GM18868 (cell line): Measurements from ENCODE around the gene SPRED2.

Experiments
- ATAC-seq: cut with Tn5 transposase; IDR thresholded peaks from one replicate; pipeline ENCODE4 v1.9.1; 2021; ENCODE audit warnings: mild to moderate bottlenecking, moderate library complexity; ENCODE audit not compliant: unreplicated experiment

SPRED2 gene

GRCh38 chr2:65287364-65287763 lies 145.0 kb downstream of the SPRED2 start:
- ATAC-seq, result no peak

- no peak for ATAC-seq
Measured at GRCh38 chr2:65282477-65283053, 149.8 kb downstream of the SPRED2 start.

- no peak for ATAC-seq
Measured at GRCh38 chr2:65281627-65282351, 150.6 kb downstream of the SPRED2 start.

DNA sequence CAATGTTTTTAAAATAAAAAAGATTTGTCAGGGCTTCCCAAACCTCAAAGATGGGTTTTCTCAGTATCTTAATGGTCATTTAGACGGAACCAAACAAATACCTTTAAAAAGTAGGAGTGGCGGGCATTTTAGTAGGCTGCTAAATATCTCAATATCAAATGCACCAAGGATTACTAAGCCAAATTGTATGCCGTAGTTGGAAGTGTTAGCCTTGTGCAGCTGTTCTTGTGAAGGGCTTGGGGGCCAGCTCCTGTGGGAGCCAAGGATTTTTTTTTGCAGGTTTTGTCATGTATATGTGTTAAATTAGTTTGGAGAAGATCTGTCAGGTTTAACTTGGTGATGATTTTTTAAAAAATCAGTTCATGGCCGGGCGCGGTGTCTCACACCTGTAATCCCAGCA lies 152.6 kb downstream of the SPRED2 start:
- ATAC-seq, result no peak

DNA sequence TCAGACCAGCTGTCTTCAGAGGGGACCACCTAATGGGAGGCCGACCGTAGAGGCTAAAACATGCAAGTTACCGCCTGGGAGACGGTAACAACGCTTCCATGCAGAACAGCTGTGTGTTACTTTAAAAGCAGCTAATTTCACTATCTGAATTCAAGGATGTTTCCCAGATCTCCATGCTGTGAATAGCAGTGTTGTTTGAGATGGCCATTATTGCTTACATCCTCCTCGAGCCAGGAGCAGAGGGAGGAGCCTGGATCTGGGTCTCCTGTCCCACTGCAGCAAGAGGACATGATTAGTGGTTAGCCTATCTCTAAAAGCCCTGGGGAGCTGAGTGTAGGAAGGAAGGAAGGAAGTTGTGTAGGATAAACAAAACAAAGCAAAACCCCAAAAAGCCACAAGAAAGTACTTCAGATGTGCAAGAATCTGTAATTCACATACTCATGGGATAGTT lies 153.8 kb downstream of the SPRED2 start:
- no peak for ATAC-seq

- no peak for ATAC-seq
Measured at GRCh38 chr2:65277791-65278483, 154.5 kb downstream of the SPRED2 start.

DNA sequence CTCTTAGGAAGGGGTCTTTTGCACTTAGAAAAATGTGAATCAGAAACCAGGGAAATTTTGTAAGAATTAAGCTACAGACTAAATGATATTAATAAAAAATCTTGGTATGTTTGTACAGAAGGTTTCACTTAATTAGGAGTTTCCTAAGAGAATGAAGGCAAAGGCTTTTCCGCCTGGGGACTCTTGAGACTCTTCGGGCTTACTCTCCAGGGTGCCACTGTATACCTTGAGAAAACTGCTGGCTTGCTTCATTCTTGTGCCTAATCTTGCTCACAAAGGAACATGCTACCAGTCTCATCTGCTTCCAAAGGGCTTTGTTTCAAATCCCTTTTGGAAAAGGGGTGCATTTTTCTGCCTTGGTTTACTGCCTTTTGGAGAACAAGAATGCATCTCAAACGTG lies 155.3 kb downstream of the SPRED2 start:
- ATAC-seq, result no peak

- no peak for ATAC-seq
Measured at GRCh38 chr2:65276609-65277008, 155.8 kb downstream of the SPRED2 start.

- ATAC-seq, result no peak
Measured at GRCh38 chr2:65275141-65275915, 157.1 kb downstream of the SPRED2 start.

GRCh38 chr2:65273344-65273743 lies 159.1 kb downstream of the SPRED2 start:
- ATAC-seq, result no peak

GRCh38 chr2:65268957-65269356 lies 163.4 kb downstream of the SPRED2 start:
- no peak for ATAC-seq

- no peak for ATAC-seq
Measured at GRCh38 chr2:65267008-65267407, 165.4 kb downstream of the SPRED2 start.

GRCh38 chr2:65265671-65266045 lies 166.7 kb downstream of the SPRED2 start:
- no peak for ATAC-seq

DNA sequence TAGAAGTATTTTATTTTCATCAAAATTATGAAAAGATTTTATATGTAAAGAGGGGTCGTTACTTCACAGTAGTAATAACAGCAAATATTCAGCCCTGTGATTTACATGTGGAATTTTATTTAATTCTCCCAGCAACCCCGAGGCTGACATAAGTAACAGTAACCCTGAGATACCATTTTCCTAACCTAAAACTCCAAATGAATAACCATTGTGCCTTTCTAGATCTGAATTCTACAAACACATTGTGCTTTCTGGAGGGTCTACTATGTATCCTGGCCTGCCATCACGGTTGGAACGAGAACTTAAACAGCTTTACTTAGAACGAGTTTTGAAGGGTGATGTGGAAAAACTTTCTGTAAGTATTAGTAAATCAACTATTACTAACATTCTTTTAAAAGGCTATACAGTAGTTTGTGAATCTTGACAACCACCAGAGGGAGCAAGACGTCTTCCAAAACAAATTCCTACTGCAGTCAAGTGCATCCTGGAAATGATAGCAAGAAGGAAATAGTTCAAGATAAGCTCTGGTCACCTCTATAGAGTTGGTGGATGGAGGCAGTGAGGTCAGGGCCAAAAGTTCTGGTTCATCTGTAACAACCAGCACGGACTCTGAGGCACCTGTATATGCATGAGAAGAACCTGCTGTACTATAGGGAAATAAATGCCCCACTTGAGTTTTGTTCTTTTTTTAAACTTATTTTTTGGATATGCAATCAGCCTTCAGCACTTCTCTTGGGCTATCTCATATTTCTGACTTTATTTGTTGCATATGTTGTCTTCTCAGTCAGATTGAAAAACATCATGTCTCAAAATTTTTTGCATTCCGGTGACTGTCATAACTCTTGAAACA lies 167.4 kb downstream of the SPRED2 start:
- ATAC-seq, result no peak

DNA sequence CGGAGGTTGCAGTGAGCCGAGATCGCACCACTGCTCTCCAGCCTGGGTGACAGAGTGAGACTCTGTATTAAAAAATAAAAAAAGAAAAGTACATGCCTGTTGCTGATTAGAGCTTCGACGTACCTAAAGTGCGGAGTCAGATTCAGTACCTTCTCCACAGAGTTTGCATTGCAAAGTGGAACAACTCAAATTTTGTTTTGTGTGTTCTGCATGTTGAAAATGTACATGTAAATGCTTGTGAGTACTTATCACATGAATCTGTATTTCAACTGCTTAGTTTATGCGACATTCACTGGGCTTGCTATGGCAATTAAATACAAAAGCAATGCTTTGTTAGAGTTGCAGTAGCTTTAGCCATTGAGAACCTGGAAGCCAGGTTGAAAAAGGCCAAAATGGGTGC lies 168.4 kb downstream of the SPRED2 start:
- no peak for ATAC-seq

- ATAC-seq, result no peak
Measured at GRCh38 chr2:65263262-65263661, 169.1 kb downstream of the SPRED2 start.

GRCh38 chr2:65261676-65262075 lies 170.7 kb downstream of the SPRED2 start:
- ATAC-seq, result no peak
